ENCODE results near the gene VPS26C.
"Not testable (repeated sequence)": the region's sequence is repeated elsewhere in the genome, so short reads cannot be mapped to it uniquely, and the experiment has no call there.

The VPS26C gene
- total RNA-seq = 69.2 to 121 (median 80.0) reads per million in 9 experiments

GRCh38 chr21:37267269-37268185 lies at the start of gene VPS26C:
VPS26C (minus strand) TSS chr21:37267334; CDS start chr21:37267294, 40 bp downstream.
- peak; percentile 85 for ATAC-seq (replicated peaks)
- Mint-ChIP-seq H3K36me3 (ENCODE audit: insufficient read depth) (peaks cover 12% of the 10 kb centered on the region), H3K27ac (peak within 1 kb of the TSS; percentile 95 to 98)

GRCh38 chr21:37316072-37316471 lies 48.9 kb upstream of the VPS26C start:
- DNase-seq = not testable (repeated sequence)

More at GRCh38 chr21:37267269-37268185, at the start of gene VPS26C:
- DNase-seq = peak; percentile 97 to 99 (median 98)
- Mint-ChIP-seq H3K4me3 (peak within 1 kb of the TSS; percentile 89 to 90), H3K9me3 (no peaks in the 10 kb centered on the region), H3K27me3 (peaks cover 0 to 19% of the 10 kb centered on the region in 2 donors), H3K4me1 (ENCODE audit: low read depth in 2 of 2) (peaks cover 23 to 33% of the 10 kb centered on the region in 2 donors)

GRCh38 chr21:37300114-37300751 lies 33.1 kb upstream of the VPS26C start:
- H3K27me3 Mint-ChIP-seq = peaks cover 6 to 12% of the 10 kb centered on the region in 2 donors
- H3K4me3 Mint-ChIP-seq = no peak overlapping the region
- DNase-seq = no peak
- no peaks in the 10 kb centered on the region for H3K9me3 Mint-ChIP-seq
- peaks cover 3% of the 10 kb centered on the region for H3K36me3 Mint-ChIP-seq (ENCODE audit: insufficient read depth)
- H3K27ac Mint-ChIP-seq = no peak overlapping the region
- no peaks in the 10 kb centered on the region for H3K4me1 Mint-ChIP-seq (ENCODE audit: low read depth in 2 of 2)
- ATAC-seq (replicated peaks) = no peak

More at GRCh38 chr21:37316072-37316471, 48.9 kb upstream of the VPS26C start:
- not testable (repeated sequence) for H3K4me1 Mint-ChIP-seq (ENCODE audit: low read depth in 2 of 2); H3K4me3 Mint-ChIP-seq; ATAC-seq (replicated peaks); H3K36me3 Mint-ChIP-seq (ENCODE audit: insufficient read depth); H3K9me3 Mint-ChIP-seq; H3K27ac Mint-ChIP-seq
- H3K27me3 Mint-ChIP-seq = peaks cover 18 to 33% of the 10 kb centered on the region in 2 donors

- H3K4me1 Mint-ChIP-seq (ENCODE audit: low read depth in 2 of 2) = no peaks in the 10 kb centered on the region
- H3K27me3 Mint-ChIP-seq = peaks cover 15 to 30% of the 10 kb centered on the region in 2 donors
- ATAC-seq (replicated peaks) (no peak), DNase-seq (no peak)
- no peaks in the 10 kb centered on the region for H3K36me3 Mint-ChIP-seq (ENCODE audit: insufficient read depth)
- no peak overlapping the region for H3K4me3 Mint-ChIP-seq
- H3K27ac Mint-ChIP-seq = no peak overlapping the region
- no peaks in the 10 kb centered on the region for H3K9me3 Mint-ChIP-seq
Observed at GRCh38 chr21:37297364-37297763, 30.2 kb upstream of the VPS26C start.

GRCh38 chr21:37294679-37295078 lies 27.5 kb upstream of the VPS26C start:
- no peak overlapping the region for H3K4me3 Mint-ChIP-seq

GRCh38 chr21:37292941-37293340 lies 25.8 kb upstream of the VPS26C start:
- no peak for ATAC-seq (replicated peaks)
- Mint-ChIP-seq H3K4me3 (no peak overlapping the region), H3K9me3 (no peaks in the 10 kb centered on the region), H3K27ac (no peak overlapping the region), H3K27me3 (peaks cover 25 to 64% of the 10 kb centered on the region in 2 donors), H3K36me3 (ENCODE audit: insufficient read depth) (no peaks in the 10 kb centered on the region), H3K4me1 (ENCODE audit: low read depth in 2 of 2) (no peaks in the 10 kb centered on the region)
- DNase-seq = no peak

More at GRCh38 chr21:37294679-37295078, 27.5 kb upstream of the VPS26C start:
- Mint-ChIP-seq H3K4me1 (ENCODE audit: low read depth in 2 of 2) (no peaks in the 10 kb centered on the region), H3K27me3 (peaks cover 25 to 57% of the 10 kb centered on the region in 2 donors), H3K9me3 (no peaks in the 10 kb centered on the region), H3K36me3 (ENCODE audit: insufficient read depth) (no peaks in the 10 kb centered on the region), H3K27ac (no peak overlapping the region)
- no peak for ATAC-seq (replicated peaks)
- no peak for DNase-seq

GRCh38 chr21:37292041-37292440 lies 24.9 kb upstream of the VPS26C start:
- no peak overlapping the region for H3K27ac Mint-ChIP-seq
- no peaks in the 10 kb centered on the region for H3K36me3 Mint-ChIP-seq (ENCODE audit: insufficient read depth)
- H3K4me1 Mint-ChIP-seq (ENCODE audit: low read depth in 2 of 2) = no peaks in the 10 kb centered on the region
- H3K4me3 Mint-ChIP-seq = no peak overlapping the region
- peaks cover 25 to 64% of the 10 kb centered on the region in 2 donors for H3K27me3 Mint-ChIP-seq
- ATAC-seq (replicated peaks) = no peak
- DNase-seq = no peak
- no peaks in the 10 kb centered on the region for H3K9me3 Mint-ChIP-seq

GRCh38 chr21:37283191-37283710 lies 16.1 kb upstream of the VPS26C start:
- not testable (repeated sequence) for ATAC-seq (replicated peaks); H3K27ac Mint-ChIP-seq; H3K4me3 Mint-ChIP-seq; H3K27me3 Mint-ChIP-seq; DNase-seq; H3K9me3 Mint-ChIP-seq; H3K36me3 Mint-ChIP-seq (ENCODE audit: insufficient read depth); H3K4me1 Mint-ChIP-seq (ENCODE audit: low read depth in 2 of 2)

- not testable (repeated sequence) for H3K27ac Mint-ChIP-seq
- peak in 1 of 3 experiments; percentile 14 for DNase-seq
Observed at GRCh38 chr21:37282602-37283001, 15.5 kb upstream of the VPS26C start.

GRCh38 chr21:37281993-37282392 lies 14.9 kb upstream of the VPS26C start:
- DNase-seq (no peak), ATAC-seq (replicated peaks) (no peak)
- no peaks in the 10 kb centered on the region for H3K4me1 Mint-ChIP-seq (ENCODE audit: low read depth in 2 of 2)
- H3K27me3 Mint-ChIP-seq = peaks cover 0 to 9% of the 10 kb centered on the region in 2 donors
- H3K27ac Mint-ChIP-seq = no peak overlapping the region
- no peaks in the 10 kb centered on the region for H3K9me3 Mint-ChIP-seq
- peak overlapping the region; percentile 70 to 81 for H3K4me3 Mint-ChIP-seq
- peaks cover 3% of the 10 kb centered on the region for H3K36me3 Mint-ChIP-seq (ENCODE audit: insufficient read depth)

More at GRCh38 chr21:37282602-37283001, 15.5 kb upstream of the VPS26C start:
- not testable (repeated sequence) for H3K36me3 Mint-ChIP-seq (ENCODE audit: insufficient read depth); H3K9me3 Mint-ChIP-seq; H3K27me3 Mint-ChIP-seq; H3K4me1 Mint-ChIP-seq (ENCODE audit: low read depth in 2 of 2); ATAC-seq (replicated peaks)
- H3K4me3 Mint-ChIP-seq = peak overlapping the region; percentile 70 to 81

- ATAC-seq (replicated peaks) = no peak
- Mint-ChIP-seq H3K4me1 (ENCODE audit: low read depth in 2 of 2) (no peaks in the 10 kb centered on the region), H3K4me3 (peak overlapping the region in 1 of 2 donors; percentile 81), H3K9me3 (no peaks in the 10 kb centered on the region), H3K27ac (no peak overlapping the region), H3K36me3 (ENCODE audit: insufficient read depth) (peaks cover 3% of the 10 kb centered on the region), H3K27me3 (peaks cover 0 to 9% of the 10 kb centered on the region in 2 donors)
- no peak for DNase-seq
Observed at GRCh38 chr21:37281579-37281978, 14.4 kb upstream of the VPS26C start.

GRCh38 chr21:37279271-37279670 lies 12.1 kb upstream of the VPS26C start:
- H3K4me3 Mint-ChIP-seq; H3K27ac Mint-ChIP-seq; H3K27me3 Mint-ChIP-seq; H3K9me3 Mint-ChIP-seq; ATAC-seq (replicated peaks); DNase-seq; H3K36me3 Mint-ChIP-seq (ENCODE audit: insufficient read depth); H3K4me1 Mint-ChIP-seq (ENCODE audit: low read depth in 2 of 2): not testable (repeated sequence)

GRCh38 chr21:37278199-37278598 lies 11.1 kb upstream of the VPS26C start:
- H3K4me3 Mint-ChIP-seq = no peak overlapping the region
- H3K27ac Mint-ChIP-seq = no peak overlapping the region
- DNase-seq (no peak), ATAC-seq (replicated peaks) (no peak)
- no peaks in the 10 kb centered on the region for H3K9me3 Mint-ChIP-seq
- peaks cover 0 to 9% of the 10 kb centered on the region in 2 donors for H3K27me3 Mint-ChIP-seq
- peaks cover 3% of the 10 kb centered on the region for H3K36me3 Mint-ChIP-seq (ENCODE audit: insufficient read depth)
- H3K4me1 Mint-ChIP-seq (ENCODE audit: low read depth in 2 of 2) = peaks cover 0 to 4% of the 10 kb centered on the region in 2 donors
